Measurements from ENCODE around the gene GLB1L3.
A peak's percentile ranks its signal among the peaks of the same experiment; 100 is the strongest.
"Not testable (repeated sequence)": the region's sequence is repeated elsewhere in the genome, so short reads cannot be mapped to it uniquely, and the experiment has no call there.

Gene GLB1L3

GRCh38 chr11:134252346-134253187, 23.6 kb upstream of the GLB1L3 start:
- DNase-seq (ENCODE audit: low spot score) = no peak

DNA sequence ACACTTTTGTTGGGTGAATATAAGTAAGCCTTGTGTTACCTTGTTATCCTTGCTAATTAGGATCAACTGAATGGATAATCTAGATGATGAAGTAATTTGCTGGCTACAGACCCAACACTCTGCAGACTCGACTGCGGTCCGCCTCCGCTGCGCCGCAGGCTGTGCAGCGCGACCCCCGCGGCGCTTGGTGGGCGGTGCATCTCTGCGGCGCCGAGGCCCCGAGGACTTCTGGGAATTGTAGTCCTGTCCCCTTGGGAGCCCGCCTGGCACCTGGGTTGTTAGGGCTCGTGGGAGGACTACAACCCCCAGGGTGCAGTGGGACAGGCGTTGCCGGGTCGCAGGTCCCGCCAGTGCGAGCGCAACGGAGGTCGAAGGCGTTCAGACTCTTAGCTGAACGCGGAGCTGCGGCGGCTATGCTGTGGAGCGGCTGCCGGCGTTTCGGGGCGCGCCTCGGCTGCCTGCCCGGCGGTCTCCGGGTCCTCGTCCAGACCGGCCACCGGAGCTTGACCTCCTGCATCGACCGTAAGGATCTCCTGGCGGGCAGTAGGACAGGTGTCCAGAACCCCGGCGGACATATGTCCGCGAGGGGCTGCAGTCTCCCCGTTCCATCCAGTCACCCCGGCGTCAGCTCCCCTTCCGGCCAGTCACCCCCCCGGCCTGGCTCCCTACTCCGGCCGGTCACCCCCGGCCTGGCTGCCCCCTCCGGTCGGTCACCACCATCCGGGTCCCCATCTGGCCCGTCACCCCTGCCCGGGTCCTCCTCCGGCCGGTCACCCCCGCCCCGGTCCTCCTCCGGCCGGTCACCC, 22.8 kb upstream of the GLB1L3 start, which contains the start of the genes ACAD8 and THYN1:
ACAD8 (plus strand) TSS at position 381 of the 806 bp plus-strand sequence; CDS start at position 414, 33 bp downstream.
THYN1 (minus strand) TSS at position 165 of the 806 bp plus-strand sequence. CDS start 470 bp downstream, outside the sequence.
- DNase-seq (ENCODE audit: low spot score) = peak; percentile 96

- no peak for DNase-seq (ENCODE audit: low spot score)
These were observed 21.6 kb upstream of the GLB1L3 start for GRCh38 chr11:134254433-134255183.

DNA sequence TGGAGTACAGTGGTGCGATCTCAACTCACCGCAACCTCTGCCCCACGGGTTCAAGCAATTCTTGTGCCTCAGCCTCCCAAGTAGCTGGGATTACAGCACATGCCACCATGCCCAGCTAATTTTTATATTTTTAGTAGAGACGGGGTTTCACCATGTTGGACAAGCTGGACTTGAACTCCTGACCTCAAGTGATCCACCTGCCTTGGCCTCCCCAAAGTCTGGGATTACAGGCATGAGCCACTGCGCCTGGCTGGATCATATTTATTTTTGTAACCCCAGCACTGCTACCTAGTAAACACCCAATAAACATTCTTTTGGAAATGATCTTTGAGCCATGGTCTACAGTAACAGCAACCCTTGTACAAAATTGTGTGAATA, 21.0 kb upstream of the GLB1L3 start:
- DNase-seq (ENCODE audit: low spot score) = not testable (repeated sequence)

DNA sequence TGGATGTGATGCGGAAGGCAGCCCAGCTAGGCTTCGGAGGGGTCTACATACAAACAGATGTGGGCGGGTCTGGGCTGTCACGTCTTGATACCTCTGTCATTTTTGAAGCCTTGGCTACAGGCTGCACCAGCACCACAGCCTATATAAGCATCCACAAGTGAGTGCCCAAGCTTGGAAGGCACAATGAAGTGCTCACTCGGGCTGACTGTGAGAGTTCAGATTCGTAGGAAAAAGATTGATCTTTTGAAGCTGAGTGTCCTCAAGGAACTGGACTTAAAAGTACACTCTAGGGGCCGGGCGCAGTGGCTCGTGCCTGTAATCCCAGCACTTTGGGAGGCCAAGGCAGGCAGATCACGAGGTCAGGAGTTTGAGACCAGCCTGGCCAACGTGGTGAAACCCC, 19.1 kb upstream of the GLB1L3 start:
- no peak for DNase-seq (ENCODE audit: low spot score)

- no peak for DNase-seq (ENCODE audit: low spot score)
These were observed 17.6 kb upstream of the GLB1L3 start for GRCh38 chr11:134258577-134258976.

GRCh38 chr11:134260503-134260902, 15.7 kb upstream of the GLB1L3 start:
- no peak for DNase-seq (ENCODE audit: low spot score)

DNA sequence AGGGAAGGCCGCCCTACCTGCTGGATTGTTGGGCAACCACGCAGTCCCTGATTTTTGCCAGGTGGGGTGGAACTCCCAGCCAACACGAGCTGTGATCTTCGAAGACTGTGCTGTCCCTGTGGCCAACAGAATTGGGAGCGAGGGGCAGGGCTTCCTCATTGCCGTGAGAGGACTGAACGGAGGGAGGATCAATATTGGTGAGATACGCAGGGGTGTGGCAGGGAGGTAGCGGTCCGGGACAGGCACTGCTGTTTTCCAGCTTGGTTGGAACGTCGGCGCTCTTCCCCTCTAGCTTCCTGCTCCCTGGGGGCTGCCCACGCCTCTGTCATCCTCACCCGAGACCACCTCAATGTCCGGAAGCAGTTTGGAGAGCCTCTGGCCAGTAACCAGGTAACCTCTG, 15.2 kb upstream of the GLB1L3 start:
- DNase-seq (ENCODE audit: low spot score) = no peak

- no peak for DNase-seq (ENCODE audit: low spot score)
These were observed 14.3 kb upstream of the GLB1L3 start for GRCh38 chr11:134261626-134262488.

- DNase-seq (ENCODE audit: low spot score) = no peak
These were observed 11.0 kb upstream of the GLB1L3 start for GRCh38 chr11:134264966-134265764.

- no peak for DNase-seq (ENCODE audit: low spot score)
These were observed 9.7 kb upstream of the GLB1L3 start for GRCh38 chr11:134266440-134266839.

DNA sequence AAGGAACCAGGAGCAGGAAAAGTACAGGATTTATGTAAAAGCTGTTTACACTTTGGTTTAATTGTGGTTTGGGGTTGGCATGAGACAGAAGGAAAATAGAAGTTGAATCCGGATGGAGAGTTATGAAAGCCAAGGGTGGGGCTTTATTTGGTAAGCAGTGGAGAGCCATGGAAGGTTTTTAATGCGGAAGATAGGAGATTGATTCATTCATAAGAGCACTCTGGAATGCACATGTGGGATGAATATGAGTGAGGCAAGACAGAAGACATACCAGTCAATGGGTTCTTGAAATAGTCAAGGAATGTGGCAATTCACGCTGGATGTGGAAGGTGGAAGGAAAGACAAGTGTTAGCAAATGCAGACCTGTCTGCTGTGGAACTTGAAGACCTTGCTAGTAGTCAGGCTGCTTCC, 9.3 kb upstream of the GLB1L3 start:
- DNase-seq (ENCODE audit: low spot score) = no peak

GRCh38 chr11:134267461-134267860, 8.7 kb upstream of the GLB1L3 start:
- no peak for DNase-seq (ENCODE audit: low spot score)

GRCh38 chr11:134267966-134268365, 8.2 kb upstream of the GLB1L3 start:
- DNase-seq (ENCODE audit: low spot score) = no peak

- DNase-seq (ENCODE audit: low spot score) = no peak
These were observed 5.9 kb upstream of the GLB1L3 start for GRCh38 chr11:134270250-134270714.

- DNase-seq (ENCODE audit: low spot score) = no peak
These were observed 4.2 kb upstream of the GLB1L3 start for GRCh38 chr11:134271978-134272377.

- DNase-seq (ENCODE audit: low spot score) = no peak
These were observed 3.5 kb upstream of the GLB1L3 start for GRCh38 chr11:134272381-134273316.

DNA sequence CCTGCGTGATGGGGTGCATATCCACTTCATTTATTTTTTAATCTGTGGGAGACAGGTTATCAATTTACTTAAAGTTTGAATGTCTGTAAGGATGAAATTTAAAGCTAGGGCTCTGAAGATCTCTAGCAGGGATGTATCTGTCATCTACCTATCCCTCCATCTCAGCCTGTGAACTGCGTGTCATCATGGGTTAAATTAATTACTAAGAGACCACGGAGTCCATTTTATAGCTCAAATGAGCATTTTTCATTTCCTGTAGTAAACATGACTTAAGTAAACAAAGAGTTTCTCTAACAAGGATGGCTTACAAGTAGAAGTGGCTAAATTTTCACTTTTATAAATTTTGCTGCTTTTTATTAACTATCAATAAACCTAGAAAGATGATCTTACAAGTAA, 2.9 kb upstream of the GLB1L3 start:
- DNase-seq (ENCODE audit: low spot score) = no peak

DNA sequence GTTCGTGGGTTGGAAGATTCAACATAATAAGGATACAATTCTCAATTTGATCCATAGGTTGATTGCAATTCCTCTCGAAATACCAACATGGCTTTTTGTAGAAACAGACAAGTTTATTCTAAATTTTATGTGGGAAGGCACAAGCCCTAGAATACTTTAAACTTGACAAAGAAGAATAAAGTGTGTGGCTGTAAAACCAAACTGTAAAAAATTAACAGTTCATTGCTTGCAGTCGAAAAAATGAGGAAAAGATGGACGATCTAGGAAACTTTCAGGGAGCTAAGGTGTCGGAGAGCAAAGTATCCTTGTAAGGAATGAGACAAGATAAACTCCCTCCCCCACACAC, 1.0 kb upstream of the GLB1L3 start:
- no peak for DNase-seq (ENCODE audit: low spot score)

Measured in putamen (tissue), 1 donor.